Daoy (cell line): Measurements from ENCODE around the gene ZNF30. TPM values are rescaled to one million over a fixed set of nuclear protein-coding genes. Genes with fewer than 3 reads are reported as not detected.
A peak's percentile ranks its signal among the peaks of the same experiment; 100 is the strongest.
"Not testable (repeated sequence)": the region's sequence is repeated elsewhere in the genome, so short reads cannot be mapped to it uniquely, and the experiment has no call there.

Experiments
- DNase-seq: peaks from one replicate; pipeline ENCODE4 v3.0.0-alpha.2; 2015; ENCODE audit warnings: low read depth
- total RNA-seq: library from RNA; depleted of rRNA; stranded (reverse); fragments of >200 nt; shearing (Covaris generic); gene quantifications from 2 replicates; pipeline ENCODE4 v1.2.3, GENCODE V29; 2014; rRNA removed

ZNF30 gene
- total RNA-seq, result 2.1 and 2.9 TPM in 2 replicates

DNA sequence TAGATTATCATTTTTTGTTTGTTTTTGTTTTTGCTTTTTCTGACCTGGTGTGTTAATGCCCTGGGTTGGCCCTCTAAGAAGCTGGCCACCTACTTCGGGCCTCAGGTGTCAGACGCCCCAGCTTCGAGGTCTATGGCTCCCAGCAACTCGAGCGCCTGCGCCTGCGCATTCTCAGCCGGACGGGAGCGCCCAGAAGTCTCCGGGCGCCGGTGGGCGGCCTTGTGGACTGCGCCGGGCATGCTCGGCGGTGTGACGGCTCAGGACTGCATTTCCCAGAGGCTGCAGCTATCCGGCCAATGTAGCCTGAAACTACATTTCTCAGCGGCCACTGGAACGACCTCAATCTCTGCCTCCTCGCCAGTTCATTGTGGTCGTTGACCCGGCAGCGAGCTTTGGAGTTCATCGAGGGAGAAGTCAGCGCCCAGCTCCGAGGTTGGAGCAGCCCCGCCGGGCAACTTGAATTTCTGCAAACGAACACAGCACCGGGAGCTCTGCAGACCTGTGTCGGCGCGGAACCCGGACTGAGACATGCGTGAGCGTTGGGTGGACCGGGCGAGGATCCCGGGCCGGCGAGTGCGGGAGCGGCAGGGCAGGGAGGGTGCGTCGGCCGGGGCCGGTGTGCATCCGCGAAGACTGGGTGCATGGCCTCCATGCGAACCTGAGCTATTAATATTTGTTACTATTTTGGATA lies at the start of gene ZNF30:
Gene ZNF30 (plus strand): TSS at position 219 of the 691 bp plus-strand sequence. CDS start 3,045 bp downstream, outside the sequence.
- DNase-seq, result peak; percentile 94

DNA sequence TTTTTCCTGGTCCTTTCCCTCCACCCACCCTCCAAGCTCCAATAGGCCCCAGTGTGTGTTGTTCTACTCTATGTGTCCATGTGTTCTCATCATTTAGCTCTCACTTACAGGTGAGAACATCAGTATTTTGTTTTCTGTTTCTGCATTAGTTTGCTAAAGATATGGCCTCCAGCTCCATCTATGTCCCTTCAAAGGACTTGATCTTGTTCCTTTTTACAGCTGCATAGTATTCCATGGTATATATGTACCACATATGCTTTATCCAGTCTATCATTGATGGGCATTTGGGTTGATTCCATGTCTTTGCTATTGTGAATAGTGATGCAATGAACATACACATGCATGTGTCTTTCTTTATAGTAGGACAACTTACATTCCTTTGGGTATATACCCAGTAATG lies 47.1 kb upstream of the ZNF30 start:
- DNase-seq, result no peak

DNA sequence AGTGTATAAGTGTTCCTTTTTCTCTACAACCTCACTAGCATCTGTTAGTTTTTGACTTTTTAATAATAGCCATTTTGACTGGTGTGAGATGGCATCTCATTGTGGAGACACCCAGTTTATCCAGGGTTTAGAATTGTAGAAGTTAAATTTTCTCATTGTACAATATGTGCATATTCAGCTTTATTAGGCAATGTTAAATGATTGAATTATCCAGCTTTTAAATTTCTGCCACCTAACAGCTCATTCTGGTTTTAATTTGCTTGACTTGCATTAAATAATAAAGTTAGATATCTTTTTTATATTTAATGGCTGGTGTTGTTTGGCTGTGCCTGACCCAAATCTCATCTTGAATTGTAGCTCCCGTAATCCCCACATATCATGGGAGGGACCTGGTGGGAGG lies 46.7 kb upstream of the ZNF30 start:
- DNase-seq, result no peak

DNA sequence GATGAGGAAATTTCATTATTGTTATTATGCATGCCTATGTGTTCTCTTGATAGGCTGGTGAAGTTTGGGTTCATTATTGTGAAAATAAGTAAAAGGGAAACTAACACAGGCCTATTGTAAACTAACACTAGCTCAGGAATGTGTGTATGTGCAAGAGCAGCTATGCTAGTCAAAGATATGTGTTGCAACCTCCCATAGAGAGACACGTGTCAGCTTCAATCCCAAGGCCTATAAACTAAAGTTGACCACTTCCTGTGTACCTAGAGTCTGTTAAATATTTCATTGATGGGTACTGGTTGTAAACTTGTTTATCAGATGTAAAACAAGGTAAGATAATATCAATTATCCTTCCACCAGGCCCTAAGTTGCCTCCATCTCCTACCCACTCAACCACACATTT lies 44.7 kb upstream of the ZNF30 start:
- DNase-seq, result no peak

DNA sequence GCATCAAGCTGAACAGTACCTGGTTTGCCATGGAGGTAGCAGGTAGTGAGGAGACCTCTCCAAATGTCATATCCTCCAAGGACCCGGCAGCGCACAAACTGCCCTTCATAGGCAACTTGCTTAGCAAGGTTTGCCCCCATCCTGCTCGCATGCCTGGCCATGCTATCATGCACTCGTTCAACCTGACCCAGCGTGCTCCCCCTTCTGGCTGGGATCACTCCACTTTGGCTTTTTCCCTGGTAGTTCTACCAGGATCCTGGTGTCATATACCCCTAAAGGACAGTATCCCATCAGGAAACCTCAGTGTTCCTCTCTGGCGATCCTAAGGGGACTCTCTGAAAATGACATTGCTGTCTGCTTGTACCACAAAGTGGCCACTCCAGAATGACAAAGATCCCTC lies 38.6 kb upstream of the ZNF30 start:
- no peak for DNase-seq

DNA sequence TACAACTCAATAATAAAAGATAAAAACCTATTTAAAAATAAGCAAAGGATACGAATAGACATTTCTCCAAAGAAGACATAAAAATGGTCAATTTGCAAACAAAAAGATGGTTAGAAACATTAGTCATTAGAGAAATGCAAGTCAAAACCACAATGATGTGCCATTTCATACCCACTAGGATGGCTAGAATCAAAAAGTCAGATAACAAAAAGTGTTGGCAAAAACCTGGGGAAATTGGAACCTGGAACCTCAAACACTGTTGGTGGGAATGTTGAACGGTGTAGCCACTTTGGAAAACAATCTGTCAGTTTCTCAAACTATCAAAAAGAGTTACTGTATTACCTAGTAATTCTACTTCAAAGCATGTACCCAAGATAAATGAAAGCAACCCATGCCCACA lies 26.5 kb upstream of the ZNF30 start:
- DNase-seq, result no peak

DNA sequence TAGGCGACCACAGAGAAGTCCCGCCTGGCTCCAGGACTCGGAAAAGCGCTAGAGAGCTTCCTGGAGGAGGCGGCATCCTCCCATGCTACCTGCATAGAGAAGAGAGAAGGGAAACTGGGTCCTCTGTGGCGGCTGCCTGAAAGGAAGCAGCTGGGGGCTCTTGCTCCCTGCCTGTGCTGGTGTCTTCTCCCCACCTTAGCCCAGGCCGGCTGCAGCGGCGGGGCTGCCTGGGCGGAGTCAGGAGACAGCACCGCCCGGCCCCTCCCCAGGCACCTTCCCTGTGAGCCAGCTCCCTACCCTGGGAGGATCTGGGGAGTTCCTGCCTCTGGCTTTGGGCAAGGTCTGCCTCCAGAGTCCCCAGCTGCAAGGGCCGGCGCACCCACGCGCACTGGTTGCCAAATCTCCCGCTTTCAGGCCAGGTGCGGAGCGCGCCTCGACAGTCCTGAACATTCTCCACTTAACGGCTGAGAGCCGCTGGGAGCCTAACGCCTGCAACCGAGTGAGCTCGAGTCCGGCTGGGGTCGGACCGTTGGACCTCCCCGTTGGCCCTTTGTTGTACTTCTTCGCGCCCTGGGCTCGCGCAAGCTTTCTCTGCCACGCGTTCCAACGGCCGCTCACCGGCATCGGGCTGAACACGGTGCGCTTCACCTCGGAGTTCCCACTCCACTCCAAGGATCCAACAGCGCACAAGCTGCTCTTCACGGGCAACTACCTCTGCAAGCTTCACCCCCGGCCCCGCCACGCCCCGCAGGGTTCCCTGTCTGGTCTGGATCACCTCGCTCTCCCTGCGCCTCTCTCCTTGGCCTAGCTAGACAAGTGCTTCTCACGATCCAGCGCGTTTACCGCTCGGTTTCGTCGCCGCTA lies 21.8 kb upstream of the ZNF30 start:
- DNase-seq, result no peak

DNA sequence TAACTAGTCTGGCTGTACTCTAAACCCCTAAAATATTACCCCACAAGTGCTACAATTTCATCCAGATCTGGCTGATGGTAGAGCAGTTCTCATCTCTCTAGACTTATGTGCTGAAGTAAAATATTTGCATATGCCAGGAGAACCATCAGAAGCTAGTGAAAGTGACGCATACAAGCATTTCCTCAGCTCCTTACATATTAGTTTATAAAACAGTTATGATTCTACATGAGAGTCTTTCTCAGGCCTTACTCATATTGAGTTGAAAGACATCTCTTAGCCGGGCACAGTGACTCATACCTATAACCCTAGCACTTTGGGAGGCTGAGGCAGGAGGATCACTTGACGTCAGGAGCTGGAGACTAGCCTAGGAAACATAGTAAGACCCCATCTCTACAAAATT lies 15.9 kb upstream of the ZNF30 start:
- DNase-seq, result no peak

DNA sequence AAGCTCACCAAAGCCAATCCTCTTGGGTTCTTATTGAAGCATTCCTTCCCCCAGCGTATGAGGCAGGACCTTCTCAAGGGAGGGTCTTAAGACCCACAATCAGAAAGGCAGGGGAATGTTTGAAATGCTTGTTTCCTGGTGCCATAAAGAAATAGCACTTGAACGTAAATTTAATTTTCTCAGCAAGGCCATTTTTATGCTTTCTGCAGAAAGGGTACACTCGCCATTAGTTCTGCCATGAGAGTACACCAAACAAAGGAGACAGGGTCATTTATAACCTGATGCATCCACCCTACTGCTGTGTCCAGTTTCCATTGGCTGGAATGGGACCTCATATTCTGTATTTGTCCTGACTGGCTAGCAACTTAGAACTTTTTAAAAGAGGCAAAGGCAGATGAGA lies 9.6 kb upstream of the ZNF30 start:
- not testable (repeated sequence) for DNase-seq

DNA sequence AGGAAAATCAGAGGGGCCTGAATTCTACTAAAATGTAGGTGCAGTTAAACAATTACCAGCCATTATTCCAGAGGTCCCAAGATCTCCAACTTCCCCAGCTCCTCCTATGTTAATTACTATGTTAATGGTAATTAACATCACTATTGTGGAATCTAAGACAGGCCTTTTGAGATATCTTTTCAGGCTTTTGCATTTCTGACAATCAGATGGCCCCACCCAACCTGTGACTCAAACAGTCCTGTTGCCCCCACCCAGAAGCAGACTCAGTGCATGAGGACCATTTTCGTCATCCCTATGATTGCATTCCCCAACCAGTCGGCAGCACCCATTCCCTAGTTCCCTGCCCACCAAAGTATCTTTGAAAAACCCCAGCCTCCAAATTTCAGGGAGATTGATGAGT lies 8.5 kb upstream of the ZNF30 start:
- DNase-seq, result no peak

DNA sequence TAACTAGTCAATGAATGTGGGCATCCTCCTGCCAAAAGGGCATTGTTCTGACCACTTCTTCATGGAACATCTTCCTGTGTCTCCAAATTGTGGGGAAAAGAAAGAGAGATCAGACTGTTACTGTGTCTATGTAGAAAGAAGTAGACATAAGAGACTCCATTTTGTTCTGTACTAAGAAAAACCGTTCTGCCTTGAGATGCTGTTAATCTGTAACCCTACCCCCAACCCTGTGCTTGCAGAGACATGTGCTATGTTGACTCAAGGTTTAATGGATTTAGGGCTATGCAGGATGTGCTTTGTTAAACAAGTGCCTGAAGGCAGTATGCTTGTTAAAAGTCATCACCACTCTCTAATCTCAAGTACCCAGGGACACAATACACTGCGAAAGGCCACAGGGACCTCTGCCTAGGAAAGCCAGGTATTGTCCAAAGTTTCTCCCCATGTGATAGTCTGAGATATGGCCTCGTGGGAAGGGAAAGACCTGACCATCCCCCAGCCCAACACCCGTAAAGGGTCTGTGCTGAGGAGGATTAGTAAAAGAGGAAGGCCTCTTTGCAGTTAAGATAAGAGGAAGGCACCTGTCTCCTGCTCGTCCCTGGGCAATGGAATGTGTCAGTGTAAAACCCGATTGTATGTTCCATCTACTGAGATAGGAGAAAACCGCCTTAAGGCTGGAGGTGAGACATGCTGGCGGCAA lies 6.5 kb upstream of the ZNF30 start:
- DNase-seq, result not testable (repeated sequence)

DNA sequence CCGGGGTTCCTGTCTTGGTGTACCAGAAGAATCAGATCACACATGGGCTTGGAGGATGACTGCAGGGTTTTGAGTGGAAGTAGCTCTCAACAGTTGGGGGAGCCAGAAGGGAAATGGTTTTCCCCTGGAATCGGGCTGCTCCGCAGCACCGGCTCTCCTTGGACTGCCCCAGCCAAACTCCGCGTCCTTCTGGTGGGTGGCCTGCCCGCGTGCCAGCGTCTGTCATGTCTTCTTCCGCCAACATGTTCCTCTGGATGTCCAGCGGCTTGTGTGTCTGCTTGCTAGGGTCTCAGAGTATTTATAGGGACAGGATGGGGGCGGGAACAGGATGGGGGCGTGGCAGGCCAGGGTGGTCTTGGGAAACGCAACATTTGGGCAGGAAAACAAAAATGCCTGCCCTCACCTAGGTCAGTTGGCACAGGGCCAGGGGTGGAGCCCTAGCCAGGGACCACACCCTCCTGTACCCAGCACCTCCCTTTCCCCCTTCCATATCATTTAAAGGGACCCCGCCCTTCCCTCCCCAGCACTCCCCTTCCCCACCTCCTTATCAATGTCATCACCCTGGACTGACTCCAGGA lies 1.3 kb upstream of the ZNF30 start:
- no peak for DNase-seq

DNA sequence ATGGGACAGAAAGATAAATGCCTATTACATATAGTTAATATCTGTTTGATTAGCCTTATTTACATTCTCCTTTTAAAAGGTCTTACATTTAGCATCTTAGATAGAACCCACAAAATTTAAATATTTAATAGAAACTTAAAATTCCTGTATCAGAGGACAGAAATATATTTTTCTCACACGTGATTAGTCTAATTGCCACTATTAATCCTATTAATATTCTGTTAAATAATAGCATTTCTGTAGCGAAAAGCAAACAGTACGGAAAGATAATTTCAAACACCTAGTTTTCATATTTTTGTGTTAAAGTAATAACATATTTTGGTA lies 380 bp upstream of the ZNF30 start:
- no peak for DNase-seq

DNA sequence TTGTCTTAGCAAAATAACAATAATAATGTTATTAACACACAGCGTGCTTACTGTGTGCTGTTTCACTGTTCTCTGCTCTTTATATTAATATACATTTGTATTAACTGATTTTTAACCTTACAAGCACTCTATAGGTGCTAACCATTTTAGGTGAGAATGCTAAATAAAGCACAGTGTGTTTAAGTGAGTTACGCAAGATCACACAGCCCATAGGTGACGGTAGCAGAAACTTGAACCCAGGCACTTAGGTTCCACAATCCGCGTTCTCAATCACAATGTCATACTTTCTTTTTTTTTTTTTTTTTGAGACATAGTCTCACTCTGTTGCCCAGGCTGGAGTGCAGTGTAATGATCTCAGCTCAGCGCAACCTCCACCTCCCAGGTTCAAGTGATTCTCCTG lies 5.8 kb downstream of the ZNF30 start:
- DNase-seq, result no peak

DNA sequence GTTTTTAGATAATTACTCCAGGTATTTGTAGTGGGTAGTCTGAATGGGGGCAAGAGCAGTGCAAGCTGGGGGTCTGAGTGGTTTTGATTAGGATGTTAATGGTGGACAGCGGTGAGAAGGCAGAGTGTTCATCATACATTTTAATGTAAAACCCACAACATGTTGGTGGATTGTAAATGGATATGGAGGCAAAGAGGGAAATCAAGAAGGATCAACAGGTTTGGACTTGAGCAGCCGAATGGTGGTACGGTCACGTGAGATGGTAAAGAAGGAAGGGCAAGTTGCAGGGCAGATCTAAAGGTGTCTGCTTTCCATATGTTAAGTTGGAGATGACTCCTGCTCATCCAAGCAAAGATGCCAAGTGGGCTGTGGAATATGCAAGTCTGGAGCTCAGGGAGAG lies 9.5 kb downstream of the ZNF30 start:
- no peak for DNase-seq

DNA sequence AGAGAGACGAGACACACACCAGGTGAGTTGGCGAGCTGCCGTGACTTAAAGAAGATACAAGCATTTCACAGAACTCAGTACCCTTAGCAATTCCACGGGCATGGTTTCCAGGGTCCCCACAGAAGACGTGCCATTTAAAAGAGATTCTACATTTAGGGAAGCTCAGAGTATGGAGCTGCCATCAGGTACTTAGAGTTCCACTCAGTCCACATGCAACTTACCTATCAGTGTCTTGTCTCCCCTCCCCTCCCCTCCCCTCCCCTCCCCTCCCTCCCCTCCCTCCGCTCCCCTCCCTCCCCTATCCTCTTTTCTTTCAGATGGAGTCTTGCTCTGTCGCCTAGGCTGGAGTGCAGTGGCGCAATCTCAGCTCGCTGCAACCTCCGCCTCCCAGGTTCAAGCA lies 12.2 kb downstream of the ZNF30 start:
- DNase-seq, result no peak

DNA sequence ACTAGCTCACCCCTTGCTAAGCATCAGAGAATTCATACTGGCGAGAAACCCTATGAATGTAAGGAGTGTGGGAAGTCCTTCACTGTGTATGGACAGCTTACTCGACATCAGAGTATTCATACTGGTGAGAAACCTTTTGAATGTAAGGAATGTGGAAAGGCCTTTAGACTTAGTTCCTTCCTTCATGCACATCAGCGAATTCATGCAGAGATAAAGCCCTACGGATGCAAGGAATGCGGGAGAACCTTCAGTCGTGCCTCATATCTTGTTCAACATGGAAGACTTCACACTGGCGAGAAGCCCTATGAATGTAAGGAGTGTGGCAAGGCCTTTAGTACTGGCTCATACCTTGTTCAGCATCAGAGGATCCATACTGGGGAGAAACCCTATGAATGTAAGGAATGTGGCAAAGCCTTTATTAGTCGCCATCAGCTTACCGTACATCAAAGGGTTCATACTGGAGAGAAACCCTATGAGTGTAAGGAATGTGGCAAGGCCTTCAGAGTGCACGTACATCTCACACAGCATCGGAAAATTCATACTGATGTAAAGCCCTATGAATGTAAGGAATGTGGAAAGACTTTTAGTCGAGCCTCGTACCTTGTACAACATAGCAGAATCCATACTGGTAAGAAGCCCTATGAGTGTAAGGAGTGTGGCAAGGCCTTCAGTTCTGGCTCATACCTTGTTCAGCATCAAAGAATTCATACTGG lies 17.3 kb downstream of the ZNF30 start:
- no peak for DNase-seq

DNA sequence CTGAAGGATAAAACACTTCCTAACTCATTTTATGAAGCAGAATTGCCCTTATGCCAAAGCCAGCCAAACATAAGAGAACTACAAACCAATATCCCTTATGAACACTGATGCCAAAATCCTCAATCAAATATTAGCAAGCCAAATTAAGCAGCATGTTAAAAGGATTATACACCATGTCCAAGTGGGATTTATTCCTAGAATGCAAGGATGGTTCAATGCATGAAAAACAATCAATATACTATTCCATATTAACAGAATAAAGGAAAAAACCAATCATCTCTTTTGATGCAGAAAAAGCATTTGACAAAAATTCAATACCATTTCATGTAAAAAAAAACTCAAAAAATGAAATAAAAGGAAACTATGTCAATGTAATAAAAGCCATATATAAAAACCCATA lies 26.4 kb downstream of the ZNF30 start:
- DNase-seq, result no peak

DNA sequence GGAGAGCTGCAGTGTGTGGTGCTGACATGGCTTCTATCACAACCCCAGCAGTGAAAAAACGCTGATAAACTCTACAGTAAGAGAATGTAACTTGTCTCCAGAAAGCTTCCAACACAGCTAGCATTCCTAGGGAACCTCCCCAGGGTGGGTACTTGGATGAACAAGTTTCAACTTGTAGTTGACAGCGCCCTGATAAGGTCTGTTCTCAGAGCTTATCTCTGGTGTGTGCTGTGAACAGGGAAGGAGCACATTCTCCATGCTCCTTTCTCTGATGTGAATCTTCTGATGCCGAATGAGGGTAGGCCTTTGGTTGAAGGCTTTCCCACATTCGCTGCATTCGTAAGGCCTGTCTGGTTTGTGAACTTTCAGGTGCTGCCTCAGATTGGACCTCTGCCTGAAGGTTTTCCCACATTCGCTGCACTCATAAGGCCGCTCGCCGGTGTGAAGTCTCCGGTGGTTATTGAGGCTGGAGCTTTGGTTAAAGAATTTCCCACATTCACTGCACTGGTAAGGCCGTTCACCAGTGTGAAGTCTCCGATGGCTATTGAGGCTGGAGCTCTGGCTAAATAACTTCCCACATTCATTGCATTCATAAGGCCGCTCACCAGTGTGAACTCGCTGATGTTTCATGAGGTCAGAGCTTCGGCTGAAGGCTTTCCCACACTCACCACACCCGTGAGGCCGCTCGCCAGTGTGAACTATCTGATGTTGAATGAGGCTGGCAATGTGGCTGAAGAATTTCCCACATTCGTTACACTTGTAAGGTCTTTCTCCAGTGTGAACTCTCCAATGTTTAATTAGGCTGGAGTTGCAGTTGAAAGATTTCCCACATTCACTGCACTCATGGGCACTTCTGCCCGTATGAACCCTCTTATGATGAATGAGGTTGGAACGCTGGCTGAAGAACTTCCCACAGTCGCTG lies 31.4 kb downstream of the ZNF30 start:
- DNase-seq, result no peak

DNA sequence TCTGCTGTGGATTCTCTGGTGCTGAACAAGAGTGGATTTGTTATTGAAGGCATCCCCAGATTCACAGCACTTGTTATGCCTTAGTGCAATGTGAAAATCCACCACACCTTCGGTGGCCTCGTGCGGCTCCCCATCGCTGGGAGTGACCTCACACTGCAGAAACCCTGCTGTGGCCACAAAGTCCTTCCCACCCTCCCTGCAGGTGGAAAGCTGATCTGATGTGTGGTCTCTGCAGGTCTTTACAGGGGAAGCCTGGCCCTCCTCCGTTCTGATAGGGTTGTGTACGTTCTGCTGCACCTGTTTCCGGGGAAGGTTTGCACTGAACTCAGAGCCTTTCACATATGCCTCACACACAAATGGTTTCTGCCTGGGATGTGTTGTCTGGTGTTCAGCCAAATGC lies 32.3 kb downstream of the ZNF30 start:
- no peak for DNase-seq
